Liver (tissue), 9 donors: Measurements from ENCODE around the gene CCDC93. TPM values are rescaled to one million over a fixed set of nuclear protein-coding genes. Genes with fewer than 3 reads are reported as not detected.

ENCODE experiments used
- DNase-seq: peaks from one replicate; pipeline ENCODE4 v3.0.0-alpha.2; 2017; ENCODE audit warnings: low spot score
- H3K27ac ChIP-seq, 2 donors: one replicate each; pipeline ENCODE4 v1.7.0; 2013; ENCODE audit warnings: inconsistent platforms in 2 of 2, low read length in 2 of 2, control low read depth in 1 of 2, low read depth in 1 of 2, mild to moderate bottlenecking in 1 of 2
- H3K27me3 ChIP-seq, 4 donors: one replicate each; pipeline versions ENCODE4 v1.6.1 to v1.7.0; 2013; ENCODE audit warnings: low read length in 3 of 4, inconsistent platforms in 1 of 4, mild to moderate bottlenecking in 1 of 4, moderate library complexity in 1 of 4; ENCODE audit not compliant: control insufficient read depth in 4 of 4, insufficient read depth in 4 of 4
- H3K36me3 ChIP-seq, 4 donors: one replicate each; pipeline versions ENCODE4 v1.6.1 to v1.7.0; 2013; ENCODE audit warnings: low read length in 3 of 4, mild to moderate bottlenecking in 3 of 4, low read depth in 1 of 4, moderate library complexity in 1 of 4; ENCODE audit not compliant: control insufficient read depth in 4 of 4, insufficient read depth in 3 of 4
- H3K4me1 ChIP-seq, 4 donors: one replicate each; pipeline versions ENCODE4 v1.6.1 to v1.7.0; 2013; ENCODE audit warnings: low read length in 3 of 4, mild to moderate bottlenecking in 3 of 4, moderate library complexity in 1 of 4; ENCODE audit not compliant: control insufficient read depth in 4 of 4, insufficient read depth in 4 of 4
- H3K4me3 ChIP-seq, 3 donors: one replicate each; pipeline versions ENCODE4 v1.6.1 to v1.7.0; 2013; ENCODE audit warnings: low read length in 3 of 3, control low read depth in 1 of 3, low read depth in 1 of 3, mild to moderate bottlenecking in 1 of 3
- H3K9ac ChIP-seq, 2 donors: one replicate each; pipeline ENCODE4 v1.7.0; 2013; ENCODE audit warnings: low read length in 2 of 2, mild to moderate bottlenecking in 2 of 2, moderate library complexity in 2 of 2, control low read depth in 1 of 2, low read depth in 1 of 2
- H3K9me3 ChIP-seq, 4 donors: one replicate each; pipeline versions ENCODE4 v1.6.1 to v1.7.0; 2013; ENCODE audit warnings: low read length in 3 of 4; ENCODE audit not compliant: control insufficient read depth in 4 of 4
- EGR1 ChIP-seq, 2 donors: IDR thresholded peaks; 2 replicates each; pipeline ENCODE4 v1.6.1; 2016 to 2018; ENCODE audit warnings: antibody characterized with exemption in 2 of 2, low read depth in 2 of 2
- FOXA1 ChIP-seq: IDR thresholded peaks from 2 replicates; pipeline ENCODE4 v1.6.1; 2016; ENCODE audit warnings: antibody characterized with exemption
- FOXA2 ChIP-seq: IDR thresholded peaks from 2 replicates; pipeline ENCODE4 v1.6.1; 2016; ENCODE audit warnings: antibody characterized with exemption
- GABPA ChIP-seq, 2 donors: IDR thresholded peaks in 1 of 2; conservative IDR thresholded peaks in 1 of 2; 2 replicates each; pipeline ENCODE4 v1.6.1; 2016; ENCODE audit warnings: antibody characterized with exemption in 2 of 2, mild to moderate bottlenecking in 1 of 2, moderate library complexity in 1 of 2
- HNF4A ChIP-seq, 2 donors: conservative IDR thresholded peaks; 2 replicates each; pipeline ENCODE4 v1.6.1; 2016; ENCODE audit warnings: antibody characterized with exemption in 2 of 2, mild to moderate bottlenecking in 2 of 2
- HNF4G ChIP-seq: IDR thresholded peaks from 2 replicates; pipeline ENCODE4 v1.6.1; 2016; ENCODE audit warnings: antibody characterized with exemption
- JUND ChIP-seq, 2 donors: IDR thresholded peaks; 2 replicates each; pipeline ENCODE4 v1.6.1; 2016; ENCODE audit warnings: antibody characterized with exemption in 2 of 2
- NR2F2 ChIP-seq: IDR thresholded peaks from 2 replicates; pipeline ENCODE4 v1.6.1; 2016; ENCODE audit warnings: antibody characterized with exemption
- RAD21 ChIP-seq, 2 donors: IDR thresholded peaks; 2 replicates each; pipeline ENCODE4 v1.6.1; 2016; ENCODE audit warnings: antibody characterized with exemption in 2 of 2, mild to moderate bottlenecking in 2 of 2
- SP1 ChIP-seq: IDR thresholded peaks from 2 replicates; pipeline ENCODE4 v1.6.1; 2018; ENCODE audit warnings: antibody characterized with exemption, mild to moderate bottlenecking
- WGBS: extraction: QIAGEN DNeasy Blood & Tissue Kit; methylation state at CpG from one replicate; pipeline ENCODE4 v1.1.7; 2013; 5-methylcytosine and 5-hydroxymethylcytosine counted together
- polyA plus RNA-seq, 2 donors: library from polyadenylated mRNA; stranded (reverse) in 1 of 2; unstranded in 1 of 2; fragments of 200-250 nt in 1 of 2; fragments of >200 nt in 1 of 2; fragmentation: Nextera tagmentation in 1 of 2; extraction: Ambion mirVana in 1 of 2; gene quantifications; one replicate each; pipeline versions ENCODE4 v1.2.1 to v1.2.3, GENCODE V29; 2013 to 2015
- total RNA-seq, 2 donors: library from RNA; depleted of rRNA; stranded (reverse); fragments of >200 nt; gene quantifications; one replicate each; pipeline ENCODE4 v1.2.3, GENCODE V29; 2014
- TF ChIP-seq, protein P1 (sequence below): fragments of 150-350 bp; IDR thresholded peaks from 2 replicates; pipeline ENCODE4 v1.5.1; 2017; ENCODE audit warnings: improper control_type of control experiment, low read depth, low read length; ENCODE audit not compliant: missing input control
- TF ChIP-seq, protein P2 (sequence below): IDR thresholded peaks from 2 replicates; pipeline ENCODE4 v1.6.1; 2016; ENCODE audit warnings: antibody characterized with exemption, mild to moderate bottlenecking
- TF ChIP-seq, protein P3 (sequence below): IDR thresholded peaks from 2 replicates; pipeline ENCODE4 v1.6.1; 2016; ENCODE audit warnings: antibody characterized with exemption
- TF ChIP-seq, protein P4 (sequence below): IDR thresholded peaks from 2 replicates; pipeline ENCODE4 v1.6.1; 2016; ENCODE audit warnings: antibody characterized with exemption
- TF ChIP-seq, protein P5 (sequence below): IDR thresholded peaks from 2 replicates; pipeline ENCODE4 v1.6.1; 2016; ENCODE audit warnings: antibody characterized with exemption
- donor health status: healthy.
- donor health status: healthy.
- donor health status: healthy.
- donor health status: healthy.
- donor health status: healthy.

CCDC93 gene
- total and polyA plus RNA-seq, 4 donors = 4.0 to 14.2 (median 8.5) TPM

DNA sequence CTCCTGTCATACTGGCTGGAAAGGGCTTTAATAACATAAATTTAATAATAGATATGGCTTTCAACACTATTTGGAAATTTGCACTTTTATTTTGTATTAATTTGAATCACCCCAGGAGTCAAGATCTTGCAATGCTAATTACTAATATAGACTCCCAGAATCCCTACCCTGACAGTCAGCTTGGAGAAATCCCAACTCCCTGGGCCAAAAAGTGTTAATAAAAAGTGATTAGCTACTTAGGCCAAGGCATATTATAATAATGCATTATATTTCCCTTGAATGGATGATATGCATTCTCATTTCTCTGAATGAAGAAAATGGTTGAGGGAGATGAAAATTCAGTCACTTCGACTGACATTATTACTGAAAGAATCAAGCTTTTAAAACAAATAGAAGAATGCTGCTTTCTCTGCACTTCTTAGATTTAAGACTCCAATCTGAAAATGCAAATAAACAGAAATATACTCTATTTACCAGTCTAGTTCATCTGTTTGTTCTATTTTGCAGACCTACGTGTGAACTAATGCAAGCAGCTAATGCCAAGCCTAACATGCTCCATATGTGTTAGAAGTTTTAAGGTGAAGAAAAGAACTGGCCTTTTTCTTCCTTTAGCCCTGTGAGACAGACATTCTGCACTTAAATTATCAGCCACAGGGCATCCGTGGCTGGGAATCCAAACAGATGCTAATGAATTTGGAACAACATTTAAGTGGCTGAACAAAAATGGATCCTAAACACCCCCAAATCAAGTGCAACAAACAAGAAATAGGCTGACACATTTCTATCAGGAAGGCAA is 40.5 kb upstream of the CCDC93 start:
- TF ChIP-seq FOXA2 = no peak
- TF ChIP-seq, protein P1, sequence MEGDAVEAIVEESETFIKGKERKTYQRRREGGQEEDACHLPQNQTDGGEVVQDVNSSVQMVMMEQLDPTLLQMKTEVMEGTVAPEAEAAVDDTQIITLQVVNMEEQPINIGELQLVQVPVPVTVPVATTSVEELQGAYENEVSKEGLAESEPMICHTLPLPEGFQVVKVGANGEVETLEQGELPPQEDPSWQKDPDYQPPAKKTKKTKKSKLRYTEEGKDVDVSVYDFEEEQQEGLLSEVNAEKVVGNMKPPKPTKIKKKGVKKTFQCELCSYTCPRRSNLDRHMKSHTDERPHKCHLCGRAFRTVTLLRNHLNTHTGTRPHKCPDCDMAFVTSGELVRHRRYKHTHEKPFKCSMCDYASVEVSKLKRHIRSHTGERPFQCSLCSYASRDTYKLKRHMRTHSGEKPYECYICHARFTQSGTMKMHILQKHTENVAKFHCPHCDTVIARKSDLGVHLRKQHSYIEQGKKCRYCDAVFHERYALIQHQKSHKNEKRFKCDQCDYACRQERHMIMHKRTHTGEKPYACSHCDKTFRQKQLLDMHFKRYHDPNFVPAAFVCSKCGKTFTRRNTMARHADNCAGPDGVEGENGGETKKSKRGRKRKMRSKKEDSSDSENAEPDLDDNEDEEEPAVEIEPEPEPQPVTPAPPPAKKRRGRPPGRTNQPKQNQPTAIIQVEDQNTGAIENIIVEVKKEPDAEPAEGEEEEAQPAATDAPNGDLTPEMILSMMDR = no peak
- TF ChIP-seq, protein P2, sequence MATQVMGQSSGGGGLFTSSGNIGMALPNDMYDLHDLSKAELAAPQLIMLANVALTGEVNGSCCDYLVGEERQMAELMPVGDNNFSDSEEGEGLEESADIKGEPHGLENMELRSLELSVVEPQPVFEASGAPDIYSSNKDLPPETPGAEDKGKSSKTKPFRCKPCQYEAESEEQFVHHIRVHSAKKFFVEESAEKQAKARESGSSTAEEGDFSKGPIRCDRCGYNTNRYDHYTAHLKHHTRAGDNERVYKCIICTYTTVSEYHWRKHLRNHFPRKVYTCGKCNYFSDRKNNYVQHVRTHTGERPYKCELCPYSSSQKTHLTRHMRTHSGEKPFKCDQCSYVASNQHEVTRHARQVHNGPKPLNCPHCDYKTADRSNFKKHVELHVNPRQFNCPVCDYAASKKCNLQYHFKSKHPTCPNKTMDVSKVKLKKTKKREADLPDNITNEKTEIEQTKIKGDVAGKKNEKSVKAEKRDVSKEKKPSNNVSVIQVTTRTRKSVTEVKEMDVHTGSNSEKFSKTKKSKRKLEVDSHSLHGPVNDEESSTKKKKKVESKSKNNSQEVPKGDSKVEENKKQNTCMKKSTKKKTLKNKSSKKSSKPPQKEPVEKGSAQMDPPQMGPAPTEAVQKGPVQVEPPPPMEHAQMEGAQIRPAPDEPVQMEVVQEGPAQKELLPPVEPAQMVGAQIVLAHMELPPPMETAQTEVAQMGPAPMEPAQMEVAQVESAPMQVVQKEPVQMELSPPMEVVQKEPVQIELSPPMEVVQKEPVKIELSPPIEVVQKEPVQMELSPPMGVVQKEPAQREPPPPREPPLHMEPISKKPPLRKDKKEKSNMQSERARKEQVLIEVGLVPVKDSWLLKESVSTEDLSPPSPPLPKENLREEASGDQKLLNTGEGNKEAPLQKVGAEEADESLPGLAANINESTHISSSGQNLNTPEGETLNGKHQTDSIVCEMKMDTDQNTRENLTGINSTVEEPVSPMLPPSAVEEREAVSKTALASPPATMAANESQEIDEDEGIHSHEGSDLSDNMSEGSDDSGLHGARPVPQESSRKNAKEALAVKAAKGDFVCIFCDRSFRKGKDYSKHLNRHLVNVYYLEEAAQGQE = no peak
- TF ChIP-seq HNF4A (conservative IDR thresholded peaks at IDR 0.05) = no peak
- TF ChIP-seq, protein P3, sequence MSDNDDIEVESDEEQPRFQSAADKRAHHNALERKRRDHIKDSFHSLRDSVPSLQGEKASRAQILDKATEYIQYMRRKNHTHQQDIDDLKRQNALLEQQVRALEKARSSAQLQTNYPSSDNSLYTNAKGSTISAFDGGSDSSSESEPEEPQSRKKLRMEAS = no peak
- no peak for TF ChIP-seq EGR1 (IDR thresholded peaks at IDR 0.05; ENCODE audit: low read depth in 2 of 2)
- TF ChIP-seq RAD21 (IDR thresholded peaks at IDR 0.05) = no peak
- TF ChIP-seq HNF4G = no peak
- no peak for TF ChIP-seq SP1
- TF ChIP-seq, protein P4, sequence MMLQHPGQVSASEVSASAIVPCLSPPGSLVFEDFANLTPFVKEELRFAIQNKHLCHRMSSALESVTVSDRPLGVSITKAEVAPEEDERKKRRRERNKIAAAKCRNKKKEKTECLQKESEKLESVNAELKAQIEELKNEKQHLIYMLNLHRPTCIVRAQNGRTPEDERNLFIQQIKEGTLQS = no peak
- TF ChIP-seq FOXA1 = no peak
- no peak for TF ChIP-seq GABPA (IDR thresholded peaks at IDR 0.05 in 1 of 2, conservative IDR thresholded peaks at IDR 0.05 in 1 of 2)
- no peak for TF ChIP-seq NR2F2
- no peak for TF ChIP-seq JUND (IDR thresholded peaks at IDR 0.05)
- TF ChIP-seq, protein P5, sequence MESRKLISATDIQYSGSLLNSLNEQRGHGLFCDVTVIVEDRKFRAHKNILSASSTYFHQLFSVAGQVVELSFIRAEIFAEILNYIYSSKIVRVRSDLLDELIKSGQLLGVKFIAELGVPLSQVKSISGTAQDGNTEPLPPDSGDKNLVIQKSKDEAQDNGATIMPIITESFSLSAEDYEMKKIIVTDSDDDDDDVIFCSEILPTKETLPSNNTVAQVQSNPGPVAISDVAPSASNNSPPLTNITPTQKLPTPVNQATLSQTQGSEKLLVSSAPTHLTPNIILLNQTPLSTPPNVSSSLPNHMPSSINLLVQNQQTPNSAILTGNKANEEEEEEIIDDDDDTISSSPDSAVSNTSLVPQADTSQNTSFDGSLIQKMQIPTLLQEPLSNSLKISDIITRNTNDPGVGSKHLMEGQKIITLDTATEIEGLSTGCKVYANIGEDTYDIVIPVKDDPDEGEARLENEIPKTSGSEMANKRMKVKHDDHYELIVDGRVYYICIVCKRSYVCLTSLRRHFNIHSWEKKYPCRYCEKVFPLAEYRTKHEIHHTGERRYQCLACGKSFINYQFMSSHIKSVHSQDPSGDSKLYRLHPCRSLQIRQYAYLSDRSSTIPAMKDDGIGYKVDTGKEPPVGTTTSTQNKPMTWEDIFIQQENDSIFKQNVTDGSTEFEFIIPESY = no peak
- no peak overlapping the region for H3K27ac ChIP-seq
- WGBS = 49% methylated on average over 3 of the region's 3 CpGs
- H3K9ac ChIP-seq = no peak overlapping the region
- no peak overlapping the region for H3K4me3 ChIP-seq
- no peak for DNase-seq
- no peaks in the 10 kb centered on the region for H3K36me3 ChIP-seq
- no peaks in the 10 kb centered on the region for H3K9me3 ChIP-seq
- H3K27me3 ChIP-seq = no peaks in the 10 kb centered on the region
- no peaks in the 10 kb centered on the region for H3K4me1 ChIP-seq
